ENCODE data around the gene MKNK1. TPM values are rescaled to one million over a fixed set of nuclear protein-coding genes. Genes with fewer than 3 reads are reported as not detected.
A peak's percentile ranks its signal among the peaks of the same experiment; 100 is the strongest.

The MKNK1 gene
- total and polyA plus RNA-seq, 2 of the 8 experiments (the other 6 are each of a cell fraction or from before 2014, with no cell fraction given), result 13.9 to 21.5 TPM

DNA sequence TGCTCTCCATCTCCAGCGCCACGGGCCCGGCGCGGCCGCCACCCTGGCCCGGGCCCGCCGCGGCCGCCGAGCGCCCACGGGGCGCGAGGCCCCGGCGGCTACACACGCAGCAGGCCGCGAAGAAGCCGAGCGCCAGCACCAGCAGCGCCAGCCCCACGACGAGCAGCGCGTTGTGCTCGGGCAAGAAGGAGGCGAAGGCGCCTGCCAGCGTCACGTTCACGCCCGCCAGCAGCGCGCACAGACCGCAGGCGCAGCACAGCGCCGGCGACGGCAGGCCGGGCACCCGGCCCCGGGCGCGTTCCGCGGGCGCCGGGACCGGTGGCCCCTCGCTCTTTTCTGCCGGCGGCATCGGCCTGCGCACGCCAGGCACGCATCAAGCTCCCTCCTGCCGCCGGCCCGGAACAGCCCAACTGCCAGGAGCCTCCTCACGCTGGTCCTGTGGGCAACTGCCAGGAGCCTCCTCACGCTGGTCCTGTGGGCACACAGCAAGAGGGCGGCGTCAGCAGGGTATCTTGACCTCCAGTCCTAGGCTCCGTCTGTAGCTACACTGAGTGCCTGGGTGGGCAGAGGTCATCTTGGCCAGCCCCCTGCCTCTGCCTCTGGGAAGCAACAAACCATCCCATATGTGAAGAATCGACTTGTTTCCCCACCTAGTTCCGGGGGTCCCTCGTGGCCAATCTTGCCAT lies 70.7 kb downstream of the MKNK1 start (continued):
- TF ChIP-seq FOSL1 (IDR thresholded peaks at IDR 0.05; ENCODE audit: insufficient read depth, low read depth, low read length) (no peak), POU5F1 (IDR thresholded peaks at IDR 0.05; ENCODE audit: low read depth, low read length) (no peak), SIX5 (IDR thresholded peaks at IDR 0.05; ENCODE audit: low read depth, low read length) (no peak), CTBP2 (IDR thresholded peaks at IDR 0.05; ENCODE audit: borderline replicate concordance, insufficient read depth, insufficient read length, low read length) (no peak), EZH2 (IDR thresholded peaks at IDR 0.05; ENCODE audit: low read depth, low read length, severe bottlenecking) (peak; percentile 82), JUND (IDR thresholded peaks at IDR 0.05; ENCODE audit: low read length) (no peak), TCF12 (IDR thresholded peaks at IDR 0.05; ENCODE audit: low read depth, low read length) (no peak), POLR2AphosphoS5 (IDR thresholded peaks at IDR 0.05; ENCODE audit: low read depth, low read length) (no peak), YY1 (IDR thresholded peaks at IDR 0.05; ENCODE audit: low read depth, low read length) (no peak), KDM4A (IDR thresholded peaks at IDR 0.05; ENCODE audit: low read depth, low read length, severe bottlenecking) (peak; percentile 65), BACH1 (IDR thresholded peaks at IDR 0.05; ENCODE audit: low read length) (no peak), MAFK (IDR thresholded peaks at IDR 0.05; ENCODE audit: low read depth, low read length) (no peak), POLR2A (IDR thresholded peaks at IDR 0.05; ENCODE audit: control extremely low read depth in 1 of 2, low read depth in 2 of 2, low read length in 2 of 2) (no peak), BCL11A (IDR thresholded peaks at IDR 0.05; ENCODE audit: low read depth in 2 of 2, low read length in 2 of 2) (no peak)
- TF ChIP-seq, protein P1, sequence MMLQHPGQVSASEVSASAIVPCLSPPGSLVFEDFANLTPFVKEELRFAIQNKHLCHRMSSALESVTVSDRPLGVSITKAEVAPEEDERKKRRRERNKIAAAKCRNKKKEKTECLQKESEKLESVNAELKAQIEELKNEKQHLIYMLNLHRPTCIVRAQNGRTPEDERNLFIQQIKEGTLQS (IDR thresholded peaks at IDR 0.05; ENCODE audit: insufficient read depth, low read depth, low read length), result no peak

All from H1 (cell line).